ENCODE data around the gene SLC37A1. TPM values are rescaled to one million over a fixed set of nuclear protein-coding genes. Genes with fewer than 3 reads are reported as not detected.

The SLC37A1 gene
- total and polyA plus RNA-seq, 2 of the 13 experiments (the other 11 are each of a cell fraction or from before 2014, with no cell fraction given): 0.22 to 0.40 TPM

GRCh38 chr21:42566524-42567213, 53.0 kb downstream of the SLC37A1 start (continued):
- TF ChIP-seq, protein P1, sequence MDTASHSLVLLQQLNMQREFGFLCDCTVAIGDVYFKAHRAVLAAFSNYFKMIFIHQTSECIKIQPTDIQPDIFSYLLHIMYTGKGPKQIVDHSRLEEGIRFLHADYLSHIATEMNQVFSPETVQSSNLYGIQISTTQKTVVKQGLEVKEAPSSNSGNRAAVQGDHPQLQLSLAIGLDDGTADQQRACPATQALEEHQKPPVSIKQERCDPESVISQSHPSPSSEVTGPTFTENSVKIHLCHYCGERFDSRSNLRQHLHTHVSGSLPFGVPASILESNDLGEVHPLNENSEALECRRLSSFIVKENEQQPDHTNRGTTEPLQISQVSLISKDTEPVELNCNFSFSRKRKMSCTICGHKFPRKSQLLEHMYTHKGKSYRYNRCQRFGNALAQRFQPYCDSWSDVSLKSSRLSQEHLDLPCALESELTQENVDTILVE (CRISPR knock-in tag; IDR thresholded peaks at IDR 0.05): no peak
- no peak for TF ChIP-seq ZNF343 (CRISPR knock-in tag; IDR thresholded peaks at IDR 0.05)
- TF ChIP-seq ARNTL (CRISPR knock-in tag; IDR thresholded peaks at IDR 0.05): no peak
- TF ChIP-seq SMC3 (IDR thresholded peaks at IDR 0.05; ENCODE audit: low read length): no peak

DNA sequence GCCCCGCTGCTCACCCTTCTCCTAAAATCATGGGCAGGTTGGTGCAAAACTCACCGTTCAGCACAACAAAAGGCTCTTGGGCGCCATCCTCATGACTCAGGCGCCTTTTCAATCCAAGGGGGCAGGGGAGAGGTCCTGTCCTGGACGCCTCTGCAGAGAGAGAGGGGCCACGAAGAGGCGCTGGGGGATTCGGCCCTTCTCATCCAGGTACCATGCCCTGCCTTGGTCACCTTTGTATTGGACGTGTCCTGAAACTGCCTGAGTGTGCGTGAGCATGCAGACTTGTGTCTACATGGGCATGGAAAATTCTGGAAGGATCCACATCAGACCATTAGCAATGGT, 53.5 kb downstream of the SLC37A1 start:
- Histone ChIP-seq H3K79me2 (ENCODE audit: insufficient read depth, low read length) (no peaks in the 10 kb centered on the region), H3K4me1 (ENCODE audit: insufficient read depth, low read length) (peaks cover 11% of the 10 kb centered on the region), H2AFZ (ENCODE audit: low read length) (no peak overlapping the region), H3K4me2 (ENCODE audit: low read depth, low read length) (no peak overlapping the region), H3K36me3 (replicated peaks in 1 of 2; ENCODE audit: control insufficient read depth in 1 of 2, insufficient read depth in 2 of 2, low read length in 2 of 2) (no peaks in the 10 kb centered on the region), H3K9ac (ENCODE audit: insufficient read depth, low read depth, low read length) (no peak overlapping the region), H3K27me3 (ENCODE audit: control insufficient read depth in 1 of 2, insufficient read depth in 2 of 2, low read length in 2 of 2) (peaks cover 2 to 7% of the 10 kb centered on the region in 2 experiments; a peak in 3 of 5 replicates), H4K20me1 (ENCODE audit: insufficient read depth, low read length) (no peaks in the 10 kb centered on the region), H3K4me3 (replicated peaks in 1 of 3; ENCODE audit: insufficient read depth in 1 of 3, low read depth in 2 of 3, low read length in 3 of 3) (no peak overlapping the region), H3K9me3 (ENCODE audit: low read length) (no peaks in the 10 kb centered on the region), H3K27ac (ENCODE audit: extremely low read length, insufficient read depth, low read length) (no peak overlapping the region)
- ChIA-PET POLR2A (no interaction called here), CTCF (ENCODE audit: low intra/inter-chr PET ratio, low total read pairs) (no interaction called here)
- TF ChIP-seq, protein P2, sequence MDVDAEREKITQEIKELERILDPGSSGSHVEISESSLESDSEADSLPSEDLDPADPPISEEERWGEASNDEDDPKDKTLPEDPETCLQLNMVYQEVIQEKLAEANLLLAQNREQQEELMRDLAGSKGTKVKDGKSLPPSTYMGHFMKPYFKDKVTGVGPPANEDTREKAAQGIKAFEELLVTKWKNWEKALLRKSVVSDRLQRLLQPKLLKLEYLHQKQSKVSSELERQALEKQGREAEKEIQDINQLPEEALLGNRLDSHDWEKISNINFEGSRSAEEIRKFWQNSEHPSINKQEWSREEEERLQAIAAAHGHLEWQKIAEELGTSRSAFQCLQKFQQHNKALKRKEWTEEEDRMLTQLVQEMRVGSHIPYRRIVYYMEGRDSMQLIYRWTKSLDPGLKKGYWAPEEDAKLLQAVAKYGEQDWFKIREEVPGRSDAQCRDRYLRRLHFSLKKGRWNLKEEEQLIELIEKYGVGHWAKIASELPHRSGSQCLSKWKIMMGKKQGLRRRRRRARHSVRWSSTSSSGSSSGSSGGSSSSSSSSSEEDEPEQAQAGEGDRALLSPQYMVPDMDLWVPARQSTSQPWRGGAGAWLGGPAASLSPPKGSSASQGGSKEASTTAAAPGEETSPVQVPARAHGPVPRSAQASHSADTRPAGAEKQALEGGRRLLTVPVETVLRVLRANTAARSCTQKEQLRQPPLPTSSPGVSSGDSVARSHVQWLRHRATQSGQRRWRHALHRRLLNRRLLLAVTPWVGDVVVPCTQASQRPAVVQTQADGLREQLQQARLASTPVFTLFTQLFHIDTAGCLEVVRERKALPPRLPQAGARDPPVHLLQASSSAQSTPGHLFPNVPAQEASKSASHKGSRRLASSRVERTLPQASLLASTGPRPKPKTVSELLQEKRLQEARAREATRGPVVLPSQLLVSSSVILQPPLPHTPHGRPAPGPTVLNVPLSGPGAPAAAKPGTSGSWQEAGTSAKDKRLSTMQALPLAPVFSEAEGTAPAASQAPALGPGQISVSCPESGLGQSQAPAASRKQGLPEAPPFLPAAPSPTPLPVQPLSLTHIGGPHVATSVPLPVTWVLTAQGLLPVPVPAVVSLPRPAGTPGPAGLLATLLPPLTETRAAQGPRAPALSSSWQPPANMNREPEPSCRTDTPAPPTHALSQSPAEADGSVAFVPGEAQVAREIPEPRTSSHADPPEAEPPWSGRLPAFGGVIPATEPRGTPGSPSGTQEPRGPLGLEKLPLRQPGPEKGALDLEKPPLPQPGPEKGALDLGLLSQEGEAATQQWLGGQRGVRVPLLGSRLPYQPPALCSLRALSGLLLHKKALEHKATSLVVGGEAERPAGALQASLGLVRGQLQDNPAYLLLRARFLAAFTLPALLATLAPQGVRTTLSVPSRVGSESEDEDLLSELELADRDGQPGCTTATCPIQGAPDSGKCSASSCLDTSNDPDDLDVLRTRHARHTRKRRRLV (CRISPR knock-in tag; IDR thresholded peaks at IDR 0.05): no peak
- no peak for TF ChIP-seq SIX4 (CRISPR knock-in tag; IDR thresholded peaks at IDR 0.05)
- TF ChIP-seq, protein P3, sequence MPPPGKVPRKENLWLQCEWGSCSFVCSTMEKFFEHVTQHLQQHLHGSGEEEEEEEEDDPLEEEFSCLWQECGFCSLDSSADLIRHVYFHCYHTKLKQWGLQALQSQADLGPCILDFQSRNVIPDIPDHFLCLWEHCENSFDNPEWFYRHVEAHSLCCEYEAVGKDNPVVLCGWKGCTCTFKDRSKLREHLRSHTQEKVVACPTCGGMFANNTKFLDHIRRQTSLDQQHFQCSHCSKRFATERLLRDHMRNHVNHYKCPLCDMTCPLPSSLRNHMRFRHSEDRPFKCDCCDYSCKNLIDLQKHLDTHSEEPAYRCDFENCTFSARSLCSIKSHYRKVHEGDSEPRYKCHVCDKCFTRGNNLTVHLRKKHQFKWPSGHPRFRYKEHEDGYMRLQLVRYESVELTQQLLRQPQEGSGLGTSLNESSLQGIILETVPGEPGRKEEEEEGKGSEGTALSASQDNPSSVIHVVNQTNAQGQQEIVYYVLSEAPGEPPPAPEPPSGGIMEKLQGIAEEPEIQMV (CRISPR knock-in tag; IDR thresholded peaks at IDR 0.05; ENCODE audit: low read depth): no peak
- BruUV-seq (replicated peaks): no TSS peak
- in situ Hi-C loops (cut with HindIII; ENCODE audit: extremely low pct_ligation_motif_present, low pct_unique_long_range_greater_than_20kb) (no loop called here), intact Hi-C loops (cut with micrococcal nuclease; ENCODE audit: unreplicated experiment) (no loop called here)
- ATAC-seq (no peak), FAIRE-seq (no peak), DNase-seq (ENCODE audit: low spot score) (no peak)
- 50% methylated on average over 9 of the region's 10 CpGs for WGBS (ENCODE audit: low lambda C conversion rate)

Data from HepG2 (cell line).